Endodermal cell (in vitro differentiated cells): ENCODE data around the gene MMP24. TPM values are rescaled to one million over a fixed set of nuclear protein-coding genes. Genes with fewer than 3 reads are reported as not detected.
"Not testable (repeated sequence)": the region's sequence is repeated elsewhere in the genome, so short reads cannot be mapped to it uniquely, and the experiment has no call there.

Experiments
- DNase-seq: peaks from one replicate; pipeline ENCODE4 v3.0.0-alpha.2; 2017
- H3K27ac ChIP-seq: 2 replicates; pipeline ENCODE4 v1.5.1; 2013; ENCODE audit warnings: mild to moderate bottlenecking, low read depth, low read length, moderate library complexity
- H3K27me3 ChIP-seq: 2 replicates; pipeline ENCODE4 v1.6.1; 2013; ENCODE audit warnings: mild to moderate bottlenecking, low read length, moderate library complexity; ENCODE audit not compliant: insufficient read depth, control insufficient read depth, poor library complexity, severe bottlenecking
- H3K36me3 ChIP-seq: 2 replicates; pipeline ENCODE4 v1.7.0; 2013; ENCODE audit warnings: mild to moderate bottlenecking, low read length, moderate library complexity; ENCODE audit not compliant: control insufficient read depth, insufficient read depth
- H3K4me1 ChIP-seq: one replicate; pipeline ENCODE4 v1.7.0; 2013; ENCODE audit warnings: low read length; ENCODE audit not compliant: control insufficient read depth, insufficient read depth
- H3K4me3 ChIP-seq: 2 replicates; pipeline ENCODE4 v1.5.1; 2013; ENCODE audit warnings: mild to moderate bottlenecking, low read length, moderate library complexity
- H3K9ac ChIP-seq: 2 replicates; pipeline ENCODE4 v1.6.1; 2013; ENCODE audit warnings: mild to moderate bottlenecking, low read length, moderate library complexity; ENCODE audit not compliant: poor library complexity, severe bottlenecking; ENCODE audit errors: extremely low read depth
- H3K9me3 ChIP-seq: 2 replicates; pipeline ENCODE4 v1.6.1; 2013; ENCODE audit warnings: mild to moderate bottlenecking, low read length, moderate library complexity; ENCODE audit not compliant: control insufficient read depth
- H3K27ac Mint-ChIP-seq: 2 replicates; pipeline ENCODE4 v1.8.0; 2020; ENCODE audit warnings: mixed read lengths
- H3K27me3 Mint-ChIP-seq: 2 replicates; pipeline ENCODE4 v1.8.0; 2021; ENCODE audit warnings: mild to moderate bottlenecking, mixed read lengths; ENCODE audit not compliant: insufficient read depth
- H3K36me3 Mint-ChIP-seq: 2 replicates; pipeline ENCODE4 v1.8.0; 2020; ENCODE audit warnings: low read depth, mixed read lengths
- H3K4me1 Mint-ChIP-seq: 2 replicates; pipeline ENCODE4 v1.8.0; 2020; ENCODE audit warnings: mixed read lengths
- H3K4me3 Mint-ChIP-seq: 2 replicates; pipeline ENCODE4 v1.8.0; 2020; ENCODE audit warnings: mild to moderate bottlenecking, moderate library complexity, mixed read lengths
- H3K9me3 Mint-ChIP-seq: 2 replicates; pipeline ENCODE4 v1.8.0; 2020; ENCODE audit warnings: mild to moderate bottlenecking, mixed read lengths
- WGBS, 2 experiments: methylation state at CpG; one replicate each; pipeline versions ENCODE4 v1.1.5 to v1.1.7; 2013; ENCODE audit warnings: missing lambda C conversion rate in 2 of 2, mixed read lengths in 1 of 2; ENCODE audit not compliant: insufficient coverage in 1 of 2, insufficient read length in 1 of 2; 5-methylcytosine and 5-hydroxymethylcytosine counted together
- total RNA-seq, 2 donors: library from RNA; stranded (reverse); fragmentation: NEBNext Ultra II Directional in 1 of 2; extraction: Animal tissue kit (Norgen Biotek cat#: 25700) in 1 of 2; gene quantifications; 2 replicates in 1 of 2; 3 replicates in 1 of 2; pipeline ENCODE4 v1.2.1, GENCODE V29; 2021
- TF ChIP-seq, protein P1 (sequence below): fragments of 200-600 bp; sonication (generic); conservative IDR thresholded peaks from 2 replicates; pipeline ENCODE4 v1.5.0; 2021; ENCODE audit warnings: antibody characterized with exemption, mild to moderate bottlenecking

Gene MMP24
- total RNA-seq, 2 donors from 2014 or later: 1.3 to 5.9 TPM

GRCh38 chr20:35181731-35182130 is 44.8 kb upstream of the MMP24 start:
- H3K4me1 Mint-ChIP-seq: peaks cover 4% of the 10 kb centered on the region
- H3K4me3 Mint-ChIP-seq: no peak overlapping the region
- H3K9me3 Mint-ChIP-seq: peaks cover 42% of the 10 kb centered on the region
- no peaks in the 10 kb centered on the region for H3K4me1 ChIP-seq
- H3K27me3 ChIP-seq: no peaks in the 10 kb centered on the region
- TF ChIP-seq, protein P1, sequence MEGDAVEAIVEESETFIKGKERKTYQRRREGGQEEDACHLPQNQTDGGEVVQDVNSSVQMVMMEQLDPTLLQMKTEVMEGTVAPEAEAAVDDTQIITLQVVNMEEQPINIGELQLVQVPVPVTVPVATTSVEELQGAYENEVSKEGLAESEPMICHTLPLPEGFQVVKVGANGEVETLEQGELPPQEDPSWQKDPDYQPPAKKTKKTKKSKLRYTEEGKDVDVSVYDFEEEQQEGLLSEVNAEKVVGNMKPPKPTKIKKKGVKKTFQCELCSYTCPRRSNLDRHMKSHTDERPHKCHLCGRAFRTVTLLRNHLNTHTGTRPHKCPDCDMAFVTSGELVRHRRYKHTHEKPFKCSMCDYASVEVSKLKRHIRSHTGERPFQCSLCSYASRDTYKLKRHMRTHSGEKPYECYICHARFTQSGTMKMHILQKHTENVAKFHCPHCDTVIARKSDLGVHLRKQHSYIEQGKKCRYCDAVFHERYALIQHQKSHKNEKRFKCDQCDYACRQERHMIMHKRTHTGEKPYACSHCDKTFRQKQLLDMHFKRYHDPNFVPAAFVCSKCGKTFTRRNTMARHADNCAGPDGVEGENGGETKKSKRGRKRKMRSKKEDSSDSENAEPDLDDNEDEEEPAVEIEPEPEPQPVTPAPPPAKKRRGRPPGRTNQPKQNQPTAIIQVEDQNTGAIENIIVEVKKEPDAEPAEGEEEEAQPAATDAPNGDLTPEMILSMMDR: no peak
- no peaks in the 10 kb centered on the region for H3K36me3 ChIP-seq
- H3K9me3 ChIP-seq: no peaks in the 10 kb centered on the region
- DNase-seq: no peak
- no peak overlapping the region for H3K27ac ChIP-seq
- H3K4me3 ChIP-seq: no peak overlapping the region
- H3K36me3 Mint-ChIP-seq: no peaks in the 10 kb centered on the region
- peaks cover 1% of the 10 kb centered on the region for H3K27me3 Mint-ChIP-seq
- no peak overlapping the region for H3K9ac ChIP-seq
- no peak overlapping the region for H3K27ac Mint-ChIP-seq

DNA sequence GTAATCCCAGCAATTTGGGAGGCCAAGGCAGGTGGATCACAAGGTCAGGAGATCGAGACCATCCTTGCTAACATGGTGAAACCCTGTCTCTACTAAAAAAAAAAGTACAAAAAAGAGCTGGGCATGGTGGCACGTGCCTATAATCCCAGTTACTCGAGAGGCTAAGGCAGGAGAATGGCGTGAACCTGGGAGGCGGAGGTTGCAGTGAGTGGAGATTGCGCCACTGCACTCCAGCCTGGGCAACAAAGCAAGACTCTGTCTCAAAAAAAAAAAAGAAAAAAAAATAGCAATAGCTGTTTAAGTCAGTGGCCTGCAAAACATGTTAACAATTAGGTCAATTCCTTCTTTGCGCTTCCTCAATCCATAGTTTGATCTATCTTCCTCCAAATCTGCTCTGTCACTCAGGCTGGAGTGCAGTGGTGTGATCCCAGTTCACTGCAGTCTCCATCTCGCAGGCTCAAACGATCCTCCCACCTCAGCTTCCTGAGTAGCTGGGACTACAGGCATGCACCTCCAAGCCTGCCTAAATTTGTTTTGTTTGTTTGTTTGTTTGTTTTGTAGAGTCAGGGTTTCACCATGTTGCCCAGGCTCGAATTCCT is 39.7 kb upstream of the MMP24 start:
- not testable (repeated sequence) for H3K27me3 Mint-ChIP-seq, DNase-seq, H3K4me1 Mint-ChIP-seq, H3K27me3 ChIP-seq, H3K27ac Mint-ChIP-seq, H3K36me3 Mint-ChIP-seq, H3K4me1 ChIP-seq, H3K4me3 Mint-ChIP-seq, H3K9me3 ChIP-seq, H3K36me3 ChIP-seq, H3K4me3 ChIP-seq, H3K27ac ChIP-seq, H3K9ac ChIP-seq
- WGBS, 2 experiments: 92 to 98% methylated on average over 7 to 10 of the region's 10 CpGs
- peaks cover 58% of the 10 kb centered on the region for H3K9me3 Mint-ChIP-seq

GRCh38 chr20:35187584-35188190 is 38.8 kb upstream of the MMP24 start:
- H3K36me3 ChIP-seq: no peaks in the 10 kb centered on the region
- peaks cover 8% of the 10 kb centered on the region for H3K9me3 ChIP-seq
- Mint-ChIP-seq H3K4me1 (peaks cover 7% of the 10 kb centered on the region), H3K27ac (no peak overlapping the region), H3K27me3 (peaks cover 1% of the 10 kb centered on the region), H3K9me3 (peaks cover 56% of the 10 kb centered on the region), H3K4me3 (no peak overlapping the region), H3K36me3 (no peaks in the 10 kb centered on the region)
- no peak overlapping the region for H3K9ac ChIP-seq
- no peak overlapping the region for H3K27ac ChIP-seq
- no peaks in the 10 kb centered on the region for H3K27me3 ChIP-seq
- no peak for DNase-seq
- H3K4me1 ChIP-seq: no peaks in the 10 kb centered on the region
- 88 to 90% methylated on average over 3 to 5 of the region's 5 CpGs for WGBS, 2 experiments
- TF ChIP-seq, protein P1: no peak
- no peak overlapping the region for H3K4me3 ChIP-seq

DNA sequence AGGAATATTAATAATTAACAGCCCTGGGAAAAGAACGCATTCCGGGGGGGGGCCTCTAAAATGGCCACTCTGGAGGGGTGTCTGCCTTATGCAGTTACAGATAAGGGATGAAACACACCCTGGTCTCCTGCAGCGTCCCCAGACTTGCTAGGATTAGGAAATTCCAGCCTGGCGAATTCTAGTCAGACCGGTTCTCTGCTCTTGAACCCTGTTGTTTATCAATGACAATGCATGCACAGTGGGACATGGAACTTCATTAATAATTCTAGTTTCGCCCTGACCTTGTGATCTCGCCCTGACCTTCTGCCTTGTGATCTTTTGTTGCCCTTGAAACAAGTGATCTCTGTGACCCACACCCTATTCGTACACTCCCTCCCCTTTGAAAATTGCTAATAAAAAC is 37.3 kb upstream of the MMP24 start:
- H3K36me3 Mint-ChIP-seq, H3K4me3 Mint-ChIP-seq, H3K9ac ChIP-seq, DNase-seq, H3K36me3 ChIP-seq, H3K4me3 ChIP-seq, H3K9me3 ChIP-seq, H3K27ac ChIP-seq, H3K27ac Mint-ChIP-seq, H3K4me1 ChIP-seq, H3K4me1 Mint-ChIP-seq, H3K27me3 Mint-ChIP-seq, H3K27me3 ChIP-seq: not testable (repeated sequence)
- H3K9me3 Mint-ChIP-seq: peaks cover 52% of the 10 kb centered on the region
- WGBS, 2 experiments: 90 to 96% methylated on average over 7 to 8 of the region's 8 CpGs
